Gastrocnemius medialis (tissue), 4 donors: ENCODE results near the gene AP3B2.

Experiments
- CTCF ChIP-seq, 5 experiments: fragments of 450-650 bp in 3 of 5; fragments of 200-600 bp in 2 of 5; sonication (generic) in 2 of 5; IDR thresholded peaks in 4 of 5; conservative IDR thresholded peaks in 1 of 5; 1 replicate in 4 of 5; 2 replicates in 1 of 5; pipeline ENCODE4 v1.5.1; 2016 to 2019; ENCODE audit warnings: antibody characterized with exemption in 5 of 5, mild to moderate bottlenecking in 3 of 5, moderate library complexity in 3 of 5
- POLR2A ChIP-seq, 2 donors: fragments of 450-650 bp; IDR thresholded peaks; one replicate each; pipeline ENCODE4 v1.6.1; 2017; ENCODE audit warnings: antibody characterized with exemption in 2 of 2, mild to moderate bottlenecking in 2 of 2, moderate library complexity in 2 of 2

GRCh38 chr15:82613747-82614146 lies 95.9 kb downstream of the AP3B2 start:
- TF ChIP-seq CTCF (IDR thresholded peaks at IDR 0.05 in 4 of 5, conservative IDR thresholded peaks at IDR 0.05 in 1 of 5) (no peak), POLR2A (IDR thresholded peaks at IDR 0.05) (no peak)
